Osteoblast (primary cell): Measurements from ENCODE around the gene PTPRD. TPM values are rescaled to one million over a fixed set of nuclear protein-coding genes. Genes with fewer than 3 reads are reported as not detected.

Experiments used
- DNase-seq: peaks from one replicate; pipeline ENCODE4 v3.0.0; 2011; ENCODE audit warnings: low spot score, mixed read lengths; ENCODE audit not compliant: insufficient read length; ENCODE audit errors: missing footprints
- H2AFZ ChIP-seq: 2 replicates; pipeline ENCODE4 v1.6.0; 2011; ENCODE audit warnings: mild to moderate bottlenecking, low read length
- H3K27ac ChIP-seq: 2 replicates; pipeline ENCODE4 v1.5.1; 2011; ENCODE audit warnings: mild to moderate bottlenecking, low read depth, low read length, moderate library complexity
- H3K27me3 ChIP-seq: 2 replicates; pipeline ENCODE4 v1.6.0; 2012; ENCODE audit warnings: mild to moderate bottlenecking, control low read depth, inconsistent platforms, low read length, moderate library complexity; ENCODE audit not compliant: insufficient read depth
- H3K36me3 ChIP-seq: 2 replicates; pipeline ENCODE4 v1.5.1; 2011; ENCODE audit warnings: mild to moderate bottlenecking, low read length, control low read depth, moderate library complexity; ENCODE audit not compliant: insufficient read depth
- H3K4me1 ChIP-seq: 2 replicates; pipeline ENCODE4 v1.5.1; 2011; ENCODE audit warnings: mild to moderate bottlenecking, low read length, control low read depth, moderate library complexity; ENCODE audit not compliant: insufficient read depth
- H3K4me2 ChIP-seq: 2 replicates; pipeline ENCODE4 v1.6.0; 2011; ENCODE audit warnings: mild to moderate bottlenecking, low read length; ENCODE audit not compliant: insufficient read depth
- H3K4me3 ChIP-seq: fragments of 200-600 bp; sonication (generic); 3 replicates; pipeline ENCODE4 v1.5.1; 2012; ENCODE audit warnings: mild to moderate bottlenecking, low read length, inconsistent platforms; ENCODE audit not compliant: insufficient read depth
- H3K79me2 ChIP-seq: 2 replicates; pipeline ENCODE4 v1.6.0; 2012; ENCODE audit warnings: mild to moderate bottlenecking, low read length, control low read depth, inconsistent platforms; ENCODE audit not compliant: insufficient read depth
- H3K9me3 ChIP-seq: 2 replicates; pipeline ENCODE4 v1.5.1; 2011; ENCODE audit warnings: low read depth, low read length, control low read depth
- H4K20me1 ChIP-seq: 2 replicates; pipeline ENCODE4 v1.6.0; 2012; ENCODE audit warnings: mild to moderate bottlenecking, low read length, control low read depth; ENCODE audit not compliant: insufficient read depth
- CTCF ChIP-seq: IDR thresholded peaks from 2 replicates; pipeline ENCODE4 v1.5.1; 2011; ENCODE audit warnings: mild to moderate bottlenecking, low read depth, low read length, moderate library complexity; ENCODE audit errors: extremely low read depth
- total RNA-seq: library from RNA; depleted of rRNA; stranded (reverse); fragments of >200 nt; gene quantifications from 2 replicates; pipeline ENCODE4 v1.2.3, GENCODE V29; 2012

Gene PTPRD
- total RNA-seq, 1 donor, result 23.9 TPM

GRCh38 chr9:8733131-8733954, 1879.5 kb downstream of the PTPRD start:
- H4K20me1 ChIP-seq, result no peaks in the 10 kb centered on the region
- H3K79me2 ChIP-seq, result no peaks in the 10 kb centered on the region
- peak overlapping the region; percentile 80 for H3K4me2 ChIP-seq
- no peak for TF ChIP-seq CTCF
- H3K36me3 ChIP-seq, result no peaks in the 10 kb centered on the region
- H3K4me3 ChIP-seq, result peak overlapping the region; percentile 58
- H3K9me3 ChIP-seq, result no peaks in the 10 kb centered on the region
- no peak overlapping the region for H3K27ac ChIP-seq
- peak overlapping the region; percentile 68 for H2AFZ ChIP-seq
- H3K4me1 ChIP-seq, result no peaks in the 10 kb centered on the region
- no peaks in the 10 kb centered on the region for H3K27me3 ChIP-seq
- DNase-seq, result no peak

- no peak overlapping the region for H2AFZ ChIP-seq
- no peaks in the 10 kb centered on the region for H3K36me3 ChIP-seq
- no peak overlapping the region for H3K4me2 ChIP-seq
- DNase-seq, result no peak
- no peaks in the 10 kb centered on the region for H3K27me3 ChIP-seq
- no peak for TF ChIP-seq CTCF
- no peak overlapping the region for H3K27ac ChIP-seq
- H4K20me1 ChIP-seq, result no peaks in the 10 kb centered on the region
- no peaks in the 10 kb centered on the region for H3K4me1 ChIP-seq
- no peaks in the 10 kb centered on the region for H3K79me2 ChIP-seq
- H3K9me3 ChIP-seq, result no peaks in the 10 kb centered on the region
- H3K4me3 ChIP-seq, result no peak overlapping the region
Observed at GRCh38 chr9:8732367-8733075, 1880.3 kb downstream of the PTPRD start.

GRCh38 chr9:8730618-8731017, 1882.2 kb downstream of the PTPRD start:
- no peaks in the 10 kb centered on the region for H3K4me1 ChIP-seq
- no peaks in the 10 kb centered on the region for H3K79me2 ChIP-seq
- TF ChIP-seq CTCF, result no peak
- H3K36me3 ChIP-seq, result no peaks in the 10 kb centered on the region
- no peaks in the 10 kb centered on the region for H4K20me1 ChIP-seq
- no peak overlapping the region for H3K4me2 ChIP-seq
- no peak overlapping the region for H3K27ac ChIP-seq
- no peaks in the 10 kb centered on the region for H3K9me3 ChIP-seq
- no peak for DNase-seq
- no peaks in the 10 kb centered on the region for H3K27me3 ChIP-seq
- no peak overlapping the region for H3K4me3 ChIP-seq
- no peak overlapping the region for H2AFZ ChIP-seq

GRCh38 chr9:8728910-8729309, 1883.9 kb downstream of the PTPRD start:
- no peaks in the 10 kb centered on the region for H3K27me3 ChIP-seq
- no peaks in the 10 kb centered on the region for H3K36me3 ChIP-seq
- no peaks in the 10 kb centered on the region for H3K79me2 ChIP-seq
- no peak overlapping the region for H3K27ac ChIP-seq
- H3K9me3 ChIP-seq, result no peaks in the 10 kb centered on the region
- no peak for TF ChIP-seq CTCF
- no peaks in the 10 kb centered on the region for H4K20me1 ChIP-seq
- no peaks in the 10 kb centered on the region for H3K4me1 ChIP-seq
- DNase-seq, result no peak
- H2AFZ ChIP-seq, result no peak overlapping the region
- H3K4me3 ChIP-seq, result no peak overlapping the region
- no peak overlapping the region for H3K4me2 ChIP-seq
